Measurements from ENCODE around the gene BEND6.

- TF ChIP-seq CTCF (IDR thresholded peaks at IDR 0.05): no peak
- TF ChIP-seq EZH2 (IDR thresholded peaks at IDR 0.05; ENCODE audit: borderline replicate concordance, insufficient read depth, low read depth, low read length, poor library complexity, severe bottlenecking): no peak
Measured at GRCh38 chr6:56905378-56905777, 49.5 kb upstream of the BEND6 start.

Measured in B cell (primary cell).